Astrocyte (in vitro differentiated cells and primary cell): ENCODE measurements around the gene HLCS. TPM values are rescaled to one million over a fixed set of nuclear protein-coding genes. Genes with fewer than 3 reads are reported as not detected.
A peak's percentile ranks its signal among the peaks of the same experiment; 100 is the strongest.

Source experiments
- DNase-seq: peaks from one replicate; pipeline ENCODE4 v3.0.0-alpha.2; 2010; ENCODE audit warnings: low read depth
- FAIRE-seq: peaks from 2 replicates; lab custom pipeline; 2011; peaks lifted over from hg19 to GRCh38; lab: Jason Lieb, UNC
- H2AFZ ChIP-seq: 2 replicates; pipeline ENCODE4 v1.6.0; 2012; ENCODE audit warnings: low read depth, low read length, inconsistent platforms
- H3K27ac ChIP-seq: 2 replicates; pipeline ENCODE4 v1.5.1; 2011; ENCODE audit warnings: low read depth, low read length, inconsistent platforms
- H3K27me3 ChIP-seq: 2 replicates; pipeline ENCODE4 v1.6.0; 2011; ENCODE audit warnings: low read length, inconsistent platforms; ENCODE audit not compliant: insufficient read depth
- H3K36me3 ChIP-seq: 2 replicates; pipeline ENCODE4 v1.5.1; 2011; ENCODE audit warnings: low read length, inconsistent platforms; ENCODE audit not compliant: insufficient read depth
- H3K4me1 ChIP-seq: 2 replicates; pipeline ENCODE4 v1.5.1; 2011; ENCODE audit warnings: low read length, inconsistent platforms; ENCODE audit not compliant: insufficient read depth
- H3K4me2 ChIP-seq: 2 replicates; pipeline ENCODE4 v1.6.0; 2012; ENCODE audit warnings: low read length, inconsistent platforms
- H3K4me3 ChIP-seq: 2 replicates; pipeline ENCODE4 v1.5.1; 2011; ENCODE audit warnings: low read depth, mild to moderate bottlenecking, low read length, inconsistent platforms; ENCODE audit not compliant: insufficient read depth
- H3K79me2 ChIP-seq: 2 replicates; pipeline ENCODE4 v1.6.0; 2012; ENCODE audit warnings: mild to moderate bottlenecking, low read length, inconsistent platforms; ENCODE audit not compliant: insufficient read depth
- H3K9ac ChIP-seq: 2 replicates; pipeline ENCODE4 v1.6.0; 2012; ENCODE audit warnings: mild to moderate bottlenecking, low read length, inconsistent platforms
- H3K9me3 ChIP-seq: 2 replicates; pipeline ENCODE4 v1.5.1; 2012; ENCODE audit warnings: low read depth, mild to moderate bottlenecking, low read length, inconsistent platforms; ENCODE audit not compliant: insufficient read depth
- H4K20me1 ChIP-seq: 2 replicates; pipeline ENCODE4 v1.6.0; 2012; ENCODE audit warnings: low read length, inconsistent platforms; ENCODE audit not compliant: insufficient read depth
- H3K27ac Mint-ChIP-seq: one replicate; pipeline ENCODE4 v1.8.0; 2021; ENCODE audit warnings: mild to moderate bottlenecking, mixed read lengths; ENCODE audit not compliant: unreplicated experiment
- H3K27me3 Mint-ChIP-seq: one replicate; pipeline ENCODE4 v1.8.0; 2021; ENCODE audit warnings: low read depth, mixed read lengths; ENCODE audit not compliant: unreplicated experiment
- H3K36me3 Mint-ChIP-seq: one replicate; pipeline ENCODE4 v1.8.0; 2021; ENCODE audit warnings: low read depth, mixed read lengths; ENCODE audit not compliant: unreplicated experiment
- H3K4me1 Mint-ChIP-seq: one replicate; pipeline ENCODE4 v1.8.0; 2021; ENCODE audit warnings: low read depth, mixed read lengths; ENCODE audit not compliant: unreplicated experiment
- H3K4me3 Mint-ChIP-seq: one replicate; pipeline ENCODE4 v1.8.0; 2021; ENCODE audit warnings: mild to moderate bottlenecking, moderate library complexity, mixed read lengths; ENCODE audit not compliant: unreplicated experiment
- H3K9me3 Mint-ChIP-seq: one replicate; pipeline ENCODE4 v1.8.0; 2021; ENCODE audit warnings: mild to moderate bottlenecking, mixed read lengths; ENCODE audit not compliant: unreplicated experiment
- EZH2 ChIP-seq: IDR thresholded peaks from 2 replicates; pipeline ENCODE4 v1.6.1; 2012; ENCODE audit warnings: mild to moderate bottlenecking, low read length, inconsistent platforms; ENCODE audit not compliant: insufficient read depth
- total RNA-seq: library from RNA; stranded (reverse); gene quantifications from 2 replicates; pipeline ENCODE4 v1.2.1, GENCODE V29; 2021
- TF ChIP-seq, protein P1 (sequence below): IDR thresholded peaks from 2 replicates; pipeline ENCODE4 v1.5.1; 2011; ENCODE audit warnings: low read depth, mild to moderate bottlenecking, inconsistent platforms, low read length, moderate library complexity; ENCODE audit not compliant: insufficient read depth

HLCS gene
- total RNA-seq, 1 donor from 2014 or later = 20.9 TPM

DNA sequence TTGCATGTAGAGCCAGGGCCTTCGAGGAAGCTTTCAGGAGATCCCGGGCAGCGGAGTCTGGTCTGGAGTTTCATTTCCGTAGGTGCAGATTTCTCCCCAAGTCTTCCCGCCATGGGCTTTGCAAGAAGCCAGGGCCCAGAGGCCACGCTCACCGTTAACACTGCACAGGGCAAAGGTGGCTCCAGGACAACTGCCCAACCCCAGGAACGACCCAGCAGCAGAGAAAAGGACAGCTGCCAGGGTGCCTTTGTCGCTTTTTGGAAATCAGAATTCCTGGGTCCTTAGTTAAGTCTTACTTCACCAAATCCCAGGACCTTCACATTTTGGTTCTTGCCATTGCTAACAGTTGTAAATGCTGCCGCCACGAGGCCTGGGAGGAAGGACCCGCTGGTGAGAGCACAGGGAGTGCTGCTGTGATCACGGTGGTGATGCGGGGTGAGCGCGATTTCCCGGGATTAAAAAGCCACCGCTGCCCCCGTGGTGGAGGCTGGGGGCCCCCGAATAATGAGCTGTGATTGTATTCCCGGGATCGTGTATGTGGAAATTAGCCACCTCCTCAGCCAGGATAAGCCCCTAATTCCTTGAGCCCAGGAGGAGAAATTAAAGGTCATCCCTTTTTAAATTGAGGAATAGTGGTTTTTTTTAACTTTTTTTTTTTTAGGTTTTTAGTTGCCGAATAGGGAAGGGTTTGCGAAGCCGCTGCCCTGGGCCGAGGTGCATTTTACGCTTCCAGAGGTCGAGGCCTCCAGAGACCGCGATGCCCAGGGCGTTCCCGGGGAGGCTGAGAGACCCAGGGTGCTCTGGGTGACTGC lies 259.3 kb downstream of the HLCS start:
- peaks cover 11% of the 10 kb centered on the region for H3K4me1 ChIP-seq
- no peaks in the 10 kb centered on the region for H3K9me3 ChIP-seq
- TF ChIP-seq, protein P1, sequence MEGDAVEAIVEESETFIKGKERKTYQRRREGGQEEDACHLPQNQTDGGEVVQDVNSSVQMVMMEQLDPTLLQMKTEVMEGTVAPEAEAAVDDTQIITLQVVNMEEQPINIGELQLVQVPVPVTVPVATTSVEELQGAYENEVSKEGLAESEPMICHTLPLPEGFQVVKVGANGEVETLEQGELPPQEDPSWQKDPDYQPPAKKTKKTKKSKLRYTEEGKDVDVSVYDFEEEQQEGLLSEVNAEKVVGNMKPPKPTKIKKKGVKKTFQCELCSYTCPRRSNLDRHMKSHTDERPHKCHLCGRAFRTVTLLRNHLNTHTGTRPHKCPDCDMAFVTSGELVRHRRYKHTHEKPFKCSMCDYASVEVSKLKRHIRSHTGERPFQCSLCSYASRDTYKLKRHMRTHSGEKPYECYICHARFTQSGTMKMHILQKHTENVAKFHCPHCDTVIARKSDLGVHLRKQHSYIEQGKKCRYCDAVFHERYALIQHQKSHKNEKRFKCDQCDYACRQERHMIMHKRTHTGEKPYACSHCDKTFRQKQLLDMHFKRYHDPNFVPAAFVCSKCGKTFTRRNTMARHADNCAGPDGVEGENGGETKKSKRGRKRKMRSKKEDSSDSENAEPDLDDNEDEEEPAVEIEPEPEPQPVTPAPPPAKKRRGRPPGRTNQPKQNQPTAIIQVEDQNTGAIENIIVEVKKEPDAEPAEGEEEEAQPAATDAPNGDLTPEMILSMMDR = no peak
- TF ChIP-seq EZH2 = peak; percentile 37
- H3K27me3 ChIP-seq = peaks cover 98% of the 10 kb centered on the region
- H3K36me3 ChIP-seq = no peaks in the 10 kb centered on the region
- no peak overlapping the region for H3K4me2 ChIP-seq
- H3K27ac ChIP-seq = no peak overlapping the region
- no peak for DNase-seq
- H3K4me3 ChIP-seq = no peak overlapping the region
- Mint-ChIP-seq H3K27ac (peak overlapping the region; percentile 93), H3K36me3 (peaks cover 3% of the 10 kb centered on the region), H3K9me3 (peaks cover 4% of the 10 kb centered on the region), H3K27me3 (peaks cover 76% of the 10 kb centered on the region), H3K4me1 (peaks cover 20% of the 10 kb centered on the region), H3K4me3 (peak overlapping the region; percentile 56)
- H4K20me1 ChIP-seq = peaks cover 61% of the 10 kb centered on the region
- H3K9ac ChIP-seq = no peak overlapping the region
- H3K79me2 ChIP-seq = peaks cover 36% of the 10 kb centered on the region
- peak overlapping the region; percentile 30 for H2AFZ ChIP-seq
- FAIRE-seq = no peak

DNA sequence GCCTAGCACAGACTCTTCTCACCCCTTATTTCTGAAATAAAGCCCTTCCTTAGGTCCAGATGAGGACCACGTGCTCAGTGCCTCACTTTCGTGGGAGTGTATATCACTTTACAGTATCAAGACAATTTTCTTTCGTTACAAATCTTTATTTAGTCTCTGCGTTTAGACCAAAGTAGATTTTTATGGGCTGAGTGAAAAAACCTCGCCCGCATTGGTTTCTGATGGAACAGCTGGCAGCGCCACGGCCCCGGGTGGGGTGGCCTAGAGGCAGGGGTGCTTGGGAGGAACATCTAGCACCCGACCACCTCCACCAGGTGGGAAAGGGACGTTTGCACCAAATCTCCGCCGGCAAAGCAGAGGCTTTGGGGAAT lies 260.0 kb downstream of the HLCS start:
- Histone ChIP-seq H2AFZ (no peak overlapping the region), H3K4me1 (peaks cover 11% of the 10 kb centered on the region), H3K9ac (no peak overlapping the region), H3K9me3 (no peaks in the 10 kb centered on the region), H4K20me1 (peaks cover 66% of the 10 kb centered on the region), H3K27ac (no peak overlapping the region), H3K4me3 (no peak overlapping the region), H3K4me2 (no peak overlapping the region), H3K27me3 (peaks cover 99% of the 10 kb centered on the region), H3K79me2 (peaks cover 41% of the 10 kb centered on the region), H3K36me3 (no peaks in the 10 kb centered on the region)
- Mint-ChIP-seq H3K27me3 (peaks cover 79% of the 10 kb centered on the region), H3K36me3 (peaks cover 6% of the 10 kb centered on the region), H3K4me1 (peaks cover 20% of the 10 kb centered on the region), H3K27ac (peak overlapping the region; percentile 93), H3K9me3 (peaks cover 4% of the 10 kb centered on the region), H3K4me3 (peak overlapping the region; percentile 56)
- TF ChIP-seq, protein P1 = no peak
- DNase-seq = no peak
- FAIRE-seq = no peak
